GM19023 (cell line): Measurements from ENCODE around the gene RCAN2.
"Not testable (repeated sequence)": the region's sequence is repeated elsewhere in the genome, so short reads cannot be mapped to it uniquely, and the experiment has no call there.

Experiments used
- ATAC-seq: cut with Tn5 transposase; IDR thresholded peaks from one replicate; pipeline ENCODE4 v1.9.1; 2021; ENCODE audit warnings: mild to moderate bottlenecking, moderate library complexity; ENCODE audit not compliant: unreplicated experiment

RCAN2 gene

DNA sequence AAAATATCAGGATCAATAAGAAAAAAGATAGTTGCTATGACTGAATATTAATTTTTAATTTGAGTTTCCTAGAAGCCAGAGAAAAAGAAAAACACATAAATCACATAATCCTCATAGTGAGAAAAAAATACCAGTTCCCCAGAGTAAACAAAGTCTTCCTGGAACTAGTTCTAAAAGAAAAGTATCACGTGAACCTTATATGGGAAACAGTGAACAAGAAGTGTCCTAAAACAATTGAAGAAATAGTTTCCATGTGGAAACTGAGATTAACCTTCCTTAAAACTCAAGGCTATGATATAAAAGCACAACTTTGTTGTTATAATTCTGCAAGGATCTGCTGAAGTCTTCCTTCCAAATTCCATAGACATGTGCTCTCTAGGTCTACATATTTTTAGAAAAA, 50.6 kb downstream of the RCAN2 start:
- no peak for ATAC-seq

DNA sequence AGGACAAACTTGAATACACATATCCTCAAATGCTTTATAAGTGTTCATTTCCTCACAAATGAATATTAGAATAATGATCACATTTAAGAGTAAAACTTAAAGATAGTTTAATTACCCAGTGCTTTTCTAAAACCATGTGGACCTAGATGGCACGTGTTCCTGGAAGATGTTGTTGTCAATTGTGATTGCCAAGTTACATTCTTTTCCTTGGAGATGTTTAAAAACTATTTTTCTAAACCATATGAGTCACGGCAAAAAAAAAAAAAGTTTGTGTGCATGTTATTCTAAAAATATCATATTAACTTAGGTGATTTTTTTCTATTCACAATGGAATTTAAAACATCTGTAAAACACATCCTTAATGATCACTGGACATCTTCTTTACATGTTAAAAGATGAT, 51.1 kb downstream of the RCAN2 start:
- no peak for ATAC-seq

- ATAC-seq, result no peak
These were observed 53.0 kb downstream of the RCAN2 start for GRCh38 chr6:46438245-46438644.

- no peak for ATAC-seq
These were observed 53.5 kb downstream of the RCAN2 start for GRCh38 chr6:46437671-46438221.

GRCh38 chr6:46422619-46423018, 68.6 kb downstream of the RCAN2 start:
- ATAC-seq, result no peak

DNA sequence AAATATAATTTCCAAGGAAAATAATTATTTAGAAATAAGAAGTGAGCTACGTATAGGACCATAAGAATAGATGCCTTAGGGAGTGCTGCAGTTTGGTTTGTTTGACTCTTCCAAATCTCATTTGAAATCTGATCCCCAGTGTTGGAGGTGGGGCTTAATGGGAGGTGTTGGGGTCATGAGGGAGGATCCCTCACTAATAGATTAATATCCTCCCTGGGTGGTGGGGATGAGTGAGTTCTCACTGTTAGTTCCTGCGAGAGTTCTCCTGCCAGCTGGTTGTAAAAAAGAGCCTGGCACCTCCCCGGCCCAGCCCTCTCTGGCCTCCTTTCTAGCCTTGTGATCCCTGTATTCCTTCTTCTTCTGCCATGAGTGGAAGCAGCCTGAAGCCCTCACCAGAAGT, 69.3 kb downstream of the RCAN2 start:
- no peak for ATAC-seq

DNA sequence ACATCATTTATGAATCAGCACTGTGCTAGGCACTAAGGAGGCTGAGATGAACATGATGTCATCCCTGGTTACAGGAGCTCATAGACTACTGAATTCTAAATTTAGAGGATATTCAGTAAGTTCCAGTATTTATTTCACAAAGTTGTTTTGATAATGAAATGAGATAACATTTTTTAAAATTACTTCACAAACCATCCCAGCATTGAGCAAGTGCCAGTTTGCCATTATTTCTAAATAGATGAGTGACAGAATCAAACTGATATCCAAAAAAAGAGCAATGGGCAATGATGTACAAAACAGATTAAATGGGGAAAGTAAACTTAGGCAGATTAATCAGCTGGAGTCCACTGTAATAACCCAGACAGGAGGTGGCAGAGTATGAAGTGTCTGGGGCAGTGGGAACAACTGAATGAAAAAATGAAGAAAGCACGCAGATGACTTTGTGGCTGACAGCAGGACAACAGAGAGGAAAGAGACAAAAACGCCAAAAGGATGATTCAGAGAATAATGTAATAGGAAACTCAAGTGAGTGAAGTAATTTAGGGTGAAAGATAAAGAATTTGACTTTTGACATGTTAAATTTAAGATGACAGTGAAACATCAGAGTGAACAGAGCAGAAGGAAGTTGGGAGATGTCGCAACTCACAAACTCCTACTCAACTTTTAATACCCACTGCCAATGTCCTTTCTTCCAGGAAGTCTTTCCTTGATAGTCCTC, 70.2 kb downstream of the RCAN2 start:
- ATAC-seq, result no peak

GRCh38 chr6:46419576-46420002, 71.7 kb downstream of the RCAN2 start:
- no peak for ATAC-seq

DNA sequence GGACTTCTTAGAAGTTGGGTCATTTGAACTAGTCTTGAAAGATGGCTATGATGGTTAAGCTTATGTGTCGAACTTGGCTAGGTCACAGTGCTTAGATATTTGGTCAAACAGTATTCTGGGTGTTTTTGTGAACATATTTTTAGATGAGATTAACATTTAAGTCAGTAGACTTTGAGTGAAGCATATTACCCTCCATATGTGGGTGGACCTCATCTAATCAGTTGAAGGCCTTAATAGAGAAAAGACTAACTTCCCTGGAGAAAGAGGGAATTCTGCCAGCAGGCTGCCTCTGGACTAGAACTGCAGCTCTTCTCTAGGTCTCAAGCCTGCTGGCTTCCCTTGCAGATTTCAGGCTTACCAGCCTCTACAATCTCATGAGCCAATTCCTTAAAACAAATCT, 76.9 kb downstream of the RCAN2 start:
- no peak for ATAC-seq

- no peak for ATAC-seq
These were observed 78.6 kb downstream of the RCAN2 start for GRCh38 chr6:46412662-46413061.

GRCh38 chr6:46411456-46412197, 79.6 kb downstream of the RCAN2 start:
- ATAC-seq, result no peak

- no peak for ATAC-seq
These were observed 80.8 kb downstream of the RCAN2 start for GRCh38 chr6:46410334-46410953.

DNA sequence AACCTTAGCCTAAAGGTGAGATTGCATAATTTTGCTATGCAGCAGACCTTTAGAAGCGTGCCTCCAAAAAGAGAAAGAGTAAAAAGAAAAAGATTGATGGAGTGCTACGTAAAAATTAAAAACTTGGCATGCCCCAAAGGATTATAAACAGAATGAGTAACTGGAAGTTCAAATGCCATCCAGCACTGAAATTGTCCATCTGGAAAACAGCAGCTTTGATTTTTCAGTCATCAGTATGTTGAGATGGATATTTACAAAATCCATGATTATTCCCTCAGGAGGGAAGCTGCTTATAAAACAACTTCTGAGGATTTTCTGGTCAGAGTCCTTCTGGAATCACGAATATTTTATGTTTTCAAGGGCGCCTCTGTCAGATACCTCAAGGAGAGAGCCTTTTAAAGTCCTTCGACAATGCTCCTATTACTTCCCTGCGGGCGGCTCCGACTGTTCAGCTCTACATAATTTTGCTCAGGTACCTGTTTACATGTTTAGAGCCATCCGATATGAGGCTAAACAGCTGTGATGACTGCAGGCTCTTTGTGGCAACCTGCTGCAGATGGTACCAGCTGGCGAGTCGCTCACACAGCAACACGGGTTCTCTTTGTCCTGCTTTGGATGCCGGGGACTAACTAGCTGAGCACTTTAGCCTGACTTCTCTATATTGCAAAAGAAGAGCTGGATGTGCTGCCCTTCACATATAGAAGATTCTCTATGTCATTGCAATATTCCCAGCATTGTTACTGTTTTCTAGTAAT, 83.3 kb downstream of the RCAN2 start:
- ATAC-seq, result no peak

GRCh38 chr6:46407246-46407645, 84.0 kb downstream of the RCAN2 start:
- no peak for ATAC-seq

DNA sequence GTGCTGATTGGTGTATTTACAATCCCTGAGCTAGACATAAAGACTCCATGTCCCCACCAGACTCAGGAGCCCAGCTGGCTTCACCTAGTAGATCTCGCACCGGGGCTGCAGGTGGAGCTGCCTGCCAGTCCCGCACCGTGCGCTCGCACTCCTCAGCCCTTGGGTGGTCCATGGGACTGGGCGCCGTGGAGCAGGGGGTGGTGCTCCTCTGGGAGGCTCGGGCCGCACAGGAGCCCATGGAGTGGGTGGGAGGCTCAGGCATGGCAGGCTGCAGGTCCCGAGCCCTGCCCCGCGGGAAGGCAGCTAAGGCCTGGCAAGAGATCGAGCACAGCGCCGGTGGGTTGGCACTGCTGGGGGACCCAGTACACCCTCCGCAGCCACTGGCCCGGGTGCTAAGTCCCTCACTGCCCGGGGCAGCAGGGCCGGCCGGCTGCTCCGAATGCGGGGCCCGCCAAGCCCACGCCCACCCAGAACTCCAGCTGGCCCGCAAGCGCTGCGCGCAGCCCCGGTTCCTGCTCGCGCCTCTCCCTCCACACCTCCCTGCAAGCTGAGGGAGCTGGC, 85.5 kb downstream of the RCAN2 start:
- not testable (repeated sequence) for ATAC-seq

DNA sequence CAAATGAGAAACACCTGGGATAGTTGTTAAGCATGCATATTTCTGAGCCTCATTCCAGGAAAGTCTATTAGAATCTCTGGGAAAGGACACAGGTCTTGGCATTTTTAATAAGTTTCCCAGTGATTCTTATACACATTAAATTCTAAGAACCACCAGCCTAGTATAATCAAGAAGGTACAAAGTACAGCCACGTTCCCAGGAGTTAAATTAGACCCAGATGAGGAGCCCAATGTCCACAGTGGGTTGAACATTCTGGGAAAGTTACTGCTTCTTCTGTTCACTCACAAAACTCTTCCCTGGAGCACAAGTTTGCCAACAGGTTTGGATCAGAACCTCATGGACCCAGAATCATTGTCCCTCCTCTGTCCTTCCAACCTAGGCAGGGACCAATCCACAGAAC, 90.4 kb downstream of the RCAN2 start:
- ATAC-seq, result no peak

- no peak for ATAC-seq
These were observed 95.7 kb downstream of the RCAN2 start for GRCh38 chr6:46395530-46395929.

DNA sequence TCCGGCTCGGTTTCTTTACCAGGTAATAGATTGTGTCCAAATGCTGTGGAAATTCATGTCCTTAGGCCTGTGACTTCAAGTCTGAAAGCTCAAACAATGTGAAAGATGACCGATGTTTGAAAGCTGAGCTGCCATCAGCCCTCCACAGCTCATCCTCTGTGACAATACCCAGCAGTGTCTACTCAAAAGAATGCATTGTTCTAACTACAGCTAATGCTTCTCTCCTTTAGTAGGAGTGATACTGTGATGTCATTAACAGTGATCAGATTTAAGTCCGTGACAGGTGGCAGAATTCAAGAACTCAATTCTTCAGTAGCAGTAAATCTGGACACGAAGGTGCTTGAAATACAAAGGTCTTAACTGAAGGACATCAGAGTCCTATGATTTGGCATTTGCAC, 97.3 kb downstream of the RCAN2 start:
- ATAC-seq, result no peak

DNA sequence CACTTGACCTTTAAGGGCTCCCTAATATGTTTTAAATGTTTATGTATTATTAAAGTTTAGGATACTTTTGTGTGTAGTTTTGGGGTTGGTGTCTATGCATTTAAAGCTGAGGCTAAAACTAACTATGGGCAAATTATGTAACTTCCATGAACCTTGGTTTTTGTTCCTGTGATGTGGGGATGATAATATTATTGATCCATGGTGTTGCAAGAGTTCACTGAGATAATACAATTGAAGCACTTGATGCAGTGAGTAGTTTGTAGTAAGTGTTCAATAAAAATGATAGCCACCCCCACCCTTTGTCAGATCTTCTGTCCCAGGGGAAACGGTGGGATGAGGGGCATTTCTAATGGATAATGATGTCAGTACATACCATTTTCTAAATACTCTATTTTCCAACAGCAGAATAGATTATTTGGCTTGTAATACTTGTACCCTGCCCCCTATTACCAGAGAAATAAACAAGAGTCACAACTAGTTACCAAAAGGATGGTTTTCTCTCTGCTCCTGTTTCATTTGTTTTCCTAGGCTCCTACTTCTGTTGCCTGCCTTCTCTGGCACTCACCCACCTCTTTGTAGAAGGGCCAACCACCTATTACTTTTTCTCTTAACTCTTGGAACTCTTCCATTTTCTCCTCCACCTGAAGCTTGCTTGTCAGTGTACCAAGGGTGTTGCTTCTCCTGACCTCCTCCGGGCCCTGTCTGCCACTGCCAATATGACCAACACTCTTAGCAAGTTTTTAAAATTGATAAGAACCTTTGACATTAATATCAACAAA, 97.9 kb downstream of the RCAN2 start:
- ATAC-seq, result no peak

DNA sequence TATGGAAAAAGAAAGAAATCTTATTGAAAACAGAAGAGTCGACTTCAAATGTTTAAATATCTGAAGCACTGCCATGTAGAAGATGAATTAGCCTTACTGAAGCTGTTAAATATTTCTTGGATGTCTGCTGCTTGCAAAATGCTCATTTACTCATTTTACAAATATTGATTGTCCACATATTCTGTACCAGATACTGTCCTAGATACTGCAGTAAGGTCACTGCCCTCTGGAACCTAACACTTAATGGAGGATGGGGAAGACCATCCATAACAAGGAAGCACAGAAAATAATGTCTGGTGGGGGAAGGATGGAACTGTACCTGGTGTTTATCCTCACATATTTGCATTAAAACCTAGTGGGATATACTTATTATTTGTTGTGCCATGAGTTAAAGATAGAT, 99.0 kb downstream of the RCAN2 start:
- no peak for ATAC-seq
